Endothelial cell (in vitro differentiated cells): Measurements from ENCODE around the gene RTN4R. TPM values are rescaled to one million over a fixed set of nuclear protein-coding genes. Genes with fewer than 3 reads are reported as not detected.
A peak's percentile ranks its signal among the peaks of the same experiment; 100 is the strongest.

Experiments
- DNase-seq: peaks from one replicate; pipeline ENCODE4 v3.0.0; 2021; ENCODE audit warnings: low spot score
- H3K27ac Mint-ChIP-seq: one replicate; pipeline ENCODE4 v1.8.0; 2021; ENCODE audit warnings: mixed read lengths, inconsistent platforms; ENCODE audit not compliant: unreplicated experiment
- H3K27me3 Mint-ChIP-seq: one replicate; pipeline ENCODE4 v1.8.0; 2021; ENCODE audit warnings: mild to moderate bottlenecking, moderate library complexity, mixed read lengths, inconsistent platforms; ENCODE audit not compliant: unreplicated experiment
- H3K36me3 Mint-ChIP-seq: one replicate; pipeline ENCODE4 v1.8.0; 2021; ENCODE audit warnings: mild to moderate bottlenecking, low read depth, mixed read lengths, inconsistent platforms; ENCODE audit not compliant: unreplicated experiment
- H3K4me1 Mint-ChIP-seq: one replicate; pipeline ENCODE4 v1.8.0; 2021; ENCODE audit warnings: mild to moderate bottlenecking, mixed read lengths, inconsistent platforms; ENCODE audit not compliant: unreplicated experiment
- H3K4me3 Mint-ChIP-seq: one replicate; pipeline ENCODE4 v1.8.0; 2021; ENCODE audit warnings: mild to moderate bottlenecking, mixed read lengths, inconsistent platforms; ENCODE audit not compliant: unreplicated experiment
- H3K9me3 Mint-ChIP-seq: one replicate; pipeline ENCODE4 v1.8.0; 2021; ENCODE audit warnings: mixed read lengths, inconsistent platforms; ENCODE audit not compliant: unreplicated experiment
- total RNA-seq: library from RNA; stranded (reverse); fragmentation: NEBNext Ultra II Directional; extraction: Animal tissue kit (Norgen Biotek cat#: 25700); gene quantifications from one replicate; pipeline ENCODE4 v1.2.1, GENCODE V29; 2021; ENCODE audit not compliant: unreplicated experiment
- TF ChIP-seq, protein P1 (sequence below): fragments of 200-600 bp; sonication (generic); IDR thresholded peaks from one replicate; pipeline ENCODE4 v1.5.0; 2021; ENCODE audit warnings: antibody characterized with exemption; ENCODE audit not compliant: unreplicated experiment

The RTN4R gene
- total RNA-seq, 1 donor from 2014 or later: 19.0 TPM

DNA sequence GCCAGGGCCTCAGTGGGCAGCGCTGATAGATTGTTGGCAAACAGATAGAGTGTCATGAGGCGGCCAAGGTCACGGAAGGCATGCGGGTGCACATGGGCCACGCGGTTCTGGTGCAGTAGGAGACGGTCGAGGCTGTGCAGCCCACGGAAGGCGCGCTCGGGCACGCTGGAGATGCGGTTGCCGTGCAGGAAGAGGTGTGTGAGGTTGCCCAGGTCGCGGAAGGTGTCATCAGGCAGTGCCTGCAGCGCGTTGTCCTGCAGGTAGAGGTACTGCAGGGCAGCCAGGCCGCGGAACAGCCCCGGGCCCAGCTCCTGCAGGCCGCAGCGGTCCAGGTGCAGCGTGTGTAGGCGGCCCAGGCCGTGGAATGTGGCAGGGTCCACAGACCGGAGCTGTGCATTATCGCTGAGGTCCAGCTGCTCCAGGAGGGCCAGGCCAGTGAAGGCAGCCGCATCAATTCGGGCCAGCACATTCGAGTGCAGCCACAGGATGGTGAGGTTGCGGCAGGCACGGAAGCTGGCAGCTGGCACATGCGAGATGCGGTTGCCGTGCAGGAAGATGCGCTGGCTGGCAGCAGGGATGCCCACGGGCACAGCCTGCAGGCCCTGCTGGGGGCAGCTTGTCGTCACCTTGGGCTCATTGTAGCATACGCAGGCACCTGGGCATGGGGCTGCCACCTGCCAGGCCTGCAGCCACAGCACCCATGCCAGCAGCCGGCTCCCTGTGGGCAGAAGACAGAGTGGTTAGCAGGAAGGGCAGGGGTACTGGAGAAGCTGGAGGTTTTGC lies 25.5 kb downstream of the RTN4R start:
- Mint-ChIP-seq H3K27me3 (peaks cover 6% of the 10 kb centered on the region), H3K9me3 (no peaks in the 10 kb centered on the region), H3K36me3 (no peaks in the 10 kb centered on the region), H3K27ac (peak overlapping the region; percentile 78), H3K4me1 (peaks cover 35% of the 10 kb centered on the region), H3K4me3 (peak overlapping the region; percentile 78)
- no peak for DNase-seq
- TF ChIP-seq, protein P1, sequence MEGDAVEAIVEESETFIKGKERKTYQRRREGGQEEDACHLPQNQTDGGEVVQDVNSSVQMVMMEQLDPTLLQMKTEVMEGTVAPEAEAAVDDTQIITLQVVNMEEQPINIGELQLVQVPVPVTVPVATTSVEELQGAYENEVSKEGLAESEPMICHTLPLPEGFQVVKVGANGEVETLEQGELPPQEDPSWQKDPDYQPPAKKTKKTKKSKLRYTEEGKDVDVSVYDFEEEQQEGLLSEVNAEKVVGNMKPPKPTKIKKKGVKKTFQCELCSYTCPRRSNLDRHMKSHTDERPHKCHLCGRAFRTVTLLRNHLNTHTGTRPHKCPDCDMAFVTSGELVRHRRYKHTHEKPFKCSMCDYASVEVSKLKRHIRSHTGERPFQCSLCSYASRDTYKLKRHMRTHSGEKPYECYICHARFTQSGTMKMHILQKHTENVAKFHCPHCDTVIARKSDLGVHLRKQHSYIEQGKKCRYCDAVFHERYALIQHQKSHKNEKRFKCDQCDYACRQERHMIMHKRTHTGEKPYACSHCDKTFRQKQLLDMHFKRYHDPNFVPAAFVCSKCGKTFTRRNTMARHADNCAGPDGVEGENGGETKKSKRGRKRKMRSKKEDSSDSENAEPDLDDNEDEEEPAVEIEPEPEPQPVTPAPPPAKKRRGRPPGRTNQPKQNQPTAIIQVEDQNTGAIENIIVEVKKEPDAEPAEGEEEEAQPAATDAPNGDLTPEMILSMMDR: no peak

DNA sequence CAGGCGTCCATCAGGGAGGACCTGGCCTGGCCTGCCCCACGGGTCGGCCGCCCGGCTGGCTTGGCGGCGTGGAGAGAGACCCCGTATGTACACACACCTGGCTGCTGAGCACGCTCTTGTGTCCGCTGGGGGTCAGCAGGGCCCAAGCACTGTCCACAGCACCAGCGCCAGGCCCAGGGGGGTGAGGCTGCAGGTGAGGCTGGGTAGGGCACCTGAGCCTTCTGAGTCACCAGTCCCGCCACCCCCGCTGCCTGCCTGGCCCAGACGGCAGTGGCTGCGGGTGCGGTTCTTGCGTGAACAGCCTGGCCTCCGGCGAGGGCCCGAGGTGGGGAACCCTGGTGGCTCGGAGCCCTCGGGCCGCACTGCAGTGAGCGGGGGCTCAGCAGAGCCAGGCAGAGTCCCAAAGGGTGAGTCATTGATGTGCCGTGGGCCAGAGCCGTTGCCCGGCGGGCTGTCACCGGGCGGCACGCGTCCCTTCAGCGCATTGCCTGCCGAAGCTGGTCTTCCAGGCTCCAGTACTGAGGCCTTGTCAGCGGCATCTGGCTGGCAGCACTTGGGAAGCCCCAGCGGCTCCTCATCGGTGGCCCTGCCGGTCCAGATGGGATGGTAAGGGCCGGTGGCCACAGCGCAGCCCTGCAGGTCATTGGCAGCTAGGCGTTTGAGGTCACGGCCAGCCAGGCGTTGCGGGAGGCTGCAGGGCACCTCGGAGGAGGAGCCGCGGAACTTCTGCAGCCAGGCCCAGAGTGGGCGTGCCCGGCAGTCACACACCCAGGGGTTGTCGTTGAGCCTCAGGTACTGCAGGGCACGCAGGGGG lies 26.3 kb downstream of the RTN4R start:
- Mint-ChIP-seq H3K4me1 (peaks cover 35% of the 10 kb centered on the region), H3K9me3 (no peaks in the 10 kb centered on the region), H3K27ac (peak overlapping the region; percentile 78), H3K27me3 (peaks cover 8% of the 10 kb centered on the region), H3K4me3 (no peak overlapping the region), H3K36me3 (no peaks in the 10 kb centered on the region)
- no peak for DNase-seq
- TF ChIP-seq, protein P1: no peak

DNA sequence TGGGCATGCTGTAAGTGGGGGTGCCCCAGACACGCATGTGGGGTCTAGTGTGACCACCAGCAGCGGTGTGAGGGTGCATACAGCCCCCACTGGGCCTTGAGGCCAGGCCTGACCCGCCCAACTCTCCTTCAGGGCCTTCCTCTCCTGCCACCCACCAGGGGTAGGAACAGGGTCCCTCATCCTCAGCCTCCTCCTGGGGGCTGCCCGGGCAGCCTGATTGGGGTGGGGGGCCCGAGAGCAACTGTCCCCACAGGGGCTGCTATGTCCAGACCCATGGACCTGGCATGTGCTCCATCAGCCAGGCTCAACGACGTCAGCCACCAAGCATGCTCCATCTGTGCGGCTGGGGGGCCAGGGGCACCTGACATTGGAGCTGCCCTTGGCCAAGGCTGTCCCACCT lies 27.2 kb downstream of the RTN4R start:
- Mint-ChIP-seq H3K4me3 (no peak overlapping the region), H3K36me3 (no peaks in the 10 kb centered on the region), H3K27ac (peak overlapping the region; percentile 75), H3K4me1 (peaks cover 35% of the 10 kb centered on the region), H3K27me3 (peaks cover 8% of the 10 kb centered on the region), H3K9me3 (no peaks in the 10 kb centered on the region)
- TF ChIP-seq, protein P1: no peak
- no peak for DNase-seq

DNA sequence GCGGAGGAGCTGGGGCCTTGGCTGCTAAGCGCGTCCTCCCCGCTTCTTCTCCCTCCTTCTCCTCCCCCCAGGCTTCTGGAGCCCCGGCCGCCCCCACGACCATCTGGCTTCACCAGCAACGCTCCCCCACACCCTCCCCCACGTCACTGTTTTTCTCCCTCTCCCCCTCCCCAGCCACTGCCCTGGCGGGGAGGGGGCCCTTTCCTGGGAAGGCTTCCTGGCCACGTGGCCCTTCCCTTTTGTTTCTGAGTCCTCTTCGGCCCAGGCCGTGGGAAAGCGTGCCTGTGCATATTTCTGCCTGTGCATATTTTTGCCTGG lies 27.7 kb downstream of the RTN4R start:
- Mint-ChIP-seq H3K27ac (peak overlapping the region; percentile 31), H3K9me3 (no peaks in the 10 kb centered on the region), H3K4me1 (peaks cover 30% of the 10 kb centered on the region), H3K27me3 (peaks cover 5% of the 10 kb centered on the region), H3K4me3 (no peak overlapping the region), H3K36me3 (no peaks in the 10 kb centered on the region)
- TF ChIP-seq, protein P1: no peak
- peak; percentile 69 for DNase-seq
